K562 (cell line): Measurements from ENCODE around the gene SH3BP5L. TPM values are rescaled to one million over a fixed set of nuclear protein-coding genes. Genes with fewer than 3 reads are reported as not detected.
A peak's percentile ranks its signal among the peaks of the same experiment; 100 is the strongest.

ENCODE experiments used
- ATF3 ChIP-seq, 2 experiments: fragments of 450-650 bp in 1 of 2; sonication (generic) in 1 of 2; formaldehyde crosslinking in 1 of 2; IDR thresholded peaks in 1 of 2; conservative IDR thresholded peaks in 1 of 2; 2 replicates each; pipeline versions ENCODE4 v1.6.1 to v1.8.1; 2016 to 2023; ENCODE audit warnings: mild to moderate bottlenecking in 2 of 2, moderate library complexity in 2 of 2, inconsistent platforms in 1 of 2, missing genetic modification reagents in 1 of 2
- GTF2E2 ChIP-seq: fragments of 200-800 bp; sonication (Bioruptor generic); IDR thresholded peaks from 2 replicates; pipeline ENCODE4 v1.6.1; 2016; ENCODE audit warnings: missing genetic modification characterization, missing compliant biosample characterization
- HEY1 ChIP-seq: fragments of 250-450 bp; sonication (Bioruptor Pico); IDR thresholded peaks from 2 replicates; pipeline ENCODE4 v1.5.0; 2020; ENCODE audit warnings: mild to moderate bottlenecking, moderate library complexity, borderline replicate concordance
- HMGXB4 ChIP-seq: sonication (generic); formaldehyde crosslinking; IDR thresholded peaks from 2 replicates; pipeline ENCODE4 v1.8.1; 2023; ENCODE audit warnings: mild to moderate bottlenecking, missing genetic modification reagents
- ILF3 ChIP-seq: fragments of 450-650 bp; IDR thresholded peaks from 2 replicates; pipeline ENCODE4 v1.6.1; 2018; ENCODE audit warnings: antibody characterized with exemption, mild to moderate bottlenecking, moderate library complexity, borderline replicate concordance
- KDM1A ChIP-seq, 2 experiments: fragments of 450-650 bp; IDR thresholded peaks; 2 replicates each; pipeline ENCODE4 v1.6.1; 2016; ENCODE audit warnings: mild to moderate bottlenecking in 2 of 2
- MAFK ChIP-seq: IDR thresholded peaks from 2 replicates; pipeline ENCODE4 v1.6.1; 2011; ENCODE audit warnings: low read length, improper control_type of control experiment
- MTA1 ChIP-seq: fragments of 450-650 bp; IDR thresholded peaks from 2 replicates; pipeline ENCODE4 v1.6.1; 2017; ENCODE audit warnings: borderline replicate concordance
- NFIC ChIP-seq: fragments of 450-650 bp; IDR thresholded peaks from 2 replicates; pipeline ENCODE4 v1.6.1; 2017; ENCODE audit warnings: mild to moderate bottlenecking, inconsistent platforms
- NFRKB ChIP-seq: fragments of 450-650 bp; IDR thresholded peaks from 2 replicates; pipeline ENCODE4 v1.6.1; 2016; ENCODE audit warnings: low read depth
- PHF8 ChIP-seq: fragments of 200-600 bp; sonication (generic); IDR thresholded peaks from 2 replicates; pipeline ENCODE4 v1.6.1; 2012; ENCODE audit warnings: mixed run types, mild to moderate bottlenecking, inconsistent platforms, low read length, moderate library complexity, borderline replicate concordance
- POLR2A ChIP-seq: fragments of 450-650 bp; conservative IDR thresholded peaks from 2 replicates; pipeline ENCODE4 v1.6.1; 2016
- RFX5 ChIP-seq: IDR thresholded peaks from 2 replicates; pipeline ENCODE4 v1.6.1; 2011; ENCODE audit warnings: low read depth, mild to moderate bottlenecking, improper control_type of control experiment, low read length
- SMARCE1 ChIP-seq: fragments of 450-650 bp; IDR thresholded peaks from 2 replicates; pipeline ENCODE4 v1.7.1; 2016; ENCODE audit warnings: mild to moderate bottlenecking
- SRSF3 ChIP-seq: fragments of 200-400 bp; formaldehyde crosslinking; IDR thresholded peaks from 2 replicates; pipeline ENCODE4 v1.6.1; 2016; ENCODE audit warnings: mild to moderate bottlenecking, low read length, moderate library complexity; ENCODE audit not compliant: insufficient read depth
- TCF3 ChIP-seq: sonication (generic); formaldehyde crosslinking; IDR thresholded peaks from 2 replicates; pipeline ENCODE4 v1.4.0; 2020; ENCODE audit warnings: mild to moderate bottlenecking, missing genetic modification reagents
- ZBTB26 ChIP-seq: fragments of 450-650 bp; formaldehyde crosslinking; IDR thresholded peaks from 2 replicates; pipeline ENCODE4 v1.4.0; 2022; ENCODE audit warnings: missing genetic modification characterization
- ZBTB5 ChIP-seq: fragments of 450-650 bp; IDR thresholded peaks from 2 replicates; pipeline ENCODE4 v1.6.1; 2017; ENCODE audit warnings: antibody characterized with exemption
- ZBTB7A ChIP-seq: IDR thresholded peaks from 2 replicates; pipeline ENCODE4 v1.6.1; 2011; ENCODE audit warnings: low read depth, mild to moderate bottlenecking, low read length, moderate library complexity, borderline replicate concordance; ENCODE audit not compliant: control insufficient read depth
- ZNF253 ChIP-seq: fragments of 250-450 bp; sonication (Bioruptor Pico); conservative IDR thresholded peaks from 2 replicates; pipeline ENCODE4 v1.6.1; 2021; ENCODE audit warnings: mild to moderate bottlenecking
- ZNF3 ChIP-seq: fragments of 250-450 bp; sonication (Bioruptor Pico); IDR thresholded peaks from 2 replicates; pipeline ENCODE4 v1.5.0; 2021; ENCODE audit warnings: mild to moderate bottlenecking, moderate library complexity
- ZNF398 ChIP-seq: fragments of 250-450 bp; sonication (Bioruptor Pico); IDR thresholded peaks from 2 replicates; pipeline ENCODE4 v1.8.0; 2021; ENCODE audit warnings: moderate library complexity, mild to moderate bottlenecking, inconsistent platforms
- polyA plus RNA-seq, 8 experiments: library from polyadenylated mRNA; depleted of rRNA in 4 of 8; stranded (reverse) in 5 of 8; unstranded in 3 of 8; fragments of >200 nt; fragmentation: Nextera tagmentation in 2 of 8; fragmentation: Illumina TruSeq in 1 of 8; extraction: Ambion mirVana in 2 of 8; extraction: Trizol in 1 of 8; gene quantifications; 2 replicates each; pipeline versions ENCODE4 v1.2.1 to v1.2.3, GENCODE V29; 2011 to 2014; ENCODE audit warnings: inconsistent platforms in 1 of 8, missing spikeins in 1 of 8
- total RNA-seq, 7 experiments: library from RNA; depleted of rRNA in 6 of 7; stranded (reverse); fragments of >200 nt in 6 of 7; fragmentation: Illumina TruSeq in 2 of 7; extraction: Trizol in 2 of 7; gene quantifications; 2 replicates each; pipeline versions ENCODE4 v1.2.1 to v1.2.3, GENCODE V29; 2011 to 2021; ENCODE audit warnings: low replicate concordance in 1 of 7

SH3BP5L gene
- total and polyA plus RNA-seq, 9 of the 15 experiments (the other 6 are each of a cell fraction or from before 2014, with no cell fraction given), result 1.9 to 26.5 (median 15.8) TPM

- TF ChIP-seq HMGXB4 (0 out of 2 replicates have a peak, but pooled peaks have one; percentile 12), SRSF3 (no peak), ZBTB5 (peak; percentile 52; the same call in 1 of the 2 replicates), ZBTB26 (CRISPR knock-in tag) (peak; percentile 83; the same call in 1 of the 2 replicates), NFRKB (peak; percentile 9; the same call in 1 of the 2 replicates), ILF3 (no peak), ZNF398 (CRISPR knock-in tag) (no peak), ZBTB7A (no peak), ATF3 (IDR thresholded peaks at IDR 0.05) (0 out of 2 replicates have a peak, but pooled peaks have one; percentile 12), ATF3 (CRISPR knock-in tag; conservative IDR thresholded peaks at IDR 0.05) (no peak), MTA1 (0 out of 2 replicates have a peak, but pooled peaks have one; percentile 17), ZNF3 (CRISPR knock-in tag) (no peak), PHF8 (peak; percentile 55; the same call in 1 of the 2 replicates), HEY1 (CRISPR knock-in tag) (no peak), NFIC (peak; percentile 30; the same call in 1 of the 2 replicates), MAFK (no peak), TCF3 (CRISPR knock-in tag) (no peak), SMARCE1 (peak; percentile 63; the same call in 1 of the 2 replicates), GTF2E2 (tag) (no peak), POLR2A (no peak; the same call in 1 of the 2 replicates), RFX5 (no peak), ZNF253 (CRISPR knock-in tag) (no peak), KDM1A (IDR thresholded peaks at IDR 0.05) (no peak)
Observed at GRCh38 chr1:248825573-248825908, 174 bp downstream of the SH3BP5L start (continued).
